Omental fat pad (tissue), 4 donors: ENCODE measurements around the gene SYNM. TPM values are rescaled to one million over a fixed set of nuclear protein-coding genes. Genes with fewer than 3 reads are reported as not detected.
A peak's percentile ranks its signal among the peaks of the same experiment; 100 is the strongest.

Experiments
- ATAC-seq: fragments of 150-250 bp; one replicate; pipeline ENCODE4 v1.9.1; 2016; ENCODE audit warnings: mild to moderate bottlenecking, moderate library complexity; ENCODE audit not compliant: low FRiP score
- DNase-seq: peaks from one replicate; pipeline ENCODE4 v3.0.0-alpha.2; 2019; ENCODE audit warnings: low spot score
- total RNA-seq, 4 donors: library from RNA; depleted of rRNA; stranded (reverse); fragments of >200 nt; gene quantifications; one replicate each; pipeline ENCODE4 v1.1.0, GENCODE V29; 2016
- TF ChIP-seq, protein P1 (sequence below), 3 donors: fragments of 450-650 bp; IDR thresholded peaks; one replicate each; pipeline ENCODE4 v1.5.1; 2016 to 2017; ENCODE audit warnings: antibody characterized with exemption in 3 of 3, mild to moderate bottlenecking in 3 of 3, moderate library complexity in 2 of 3

The SYNM gene
- total RNA-seq, 4 donors from 2014 or later, result 13.6 to 49.7 (median 37.5) TPM

GRCh38 chr15:99177679-99178078 lies 72.8 kb downstream of the SYNM start:
- ATAC-seq, result no peak
- DNase-seq, result no peak
- TF ChIP-seq, protein P1, sequence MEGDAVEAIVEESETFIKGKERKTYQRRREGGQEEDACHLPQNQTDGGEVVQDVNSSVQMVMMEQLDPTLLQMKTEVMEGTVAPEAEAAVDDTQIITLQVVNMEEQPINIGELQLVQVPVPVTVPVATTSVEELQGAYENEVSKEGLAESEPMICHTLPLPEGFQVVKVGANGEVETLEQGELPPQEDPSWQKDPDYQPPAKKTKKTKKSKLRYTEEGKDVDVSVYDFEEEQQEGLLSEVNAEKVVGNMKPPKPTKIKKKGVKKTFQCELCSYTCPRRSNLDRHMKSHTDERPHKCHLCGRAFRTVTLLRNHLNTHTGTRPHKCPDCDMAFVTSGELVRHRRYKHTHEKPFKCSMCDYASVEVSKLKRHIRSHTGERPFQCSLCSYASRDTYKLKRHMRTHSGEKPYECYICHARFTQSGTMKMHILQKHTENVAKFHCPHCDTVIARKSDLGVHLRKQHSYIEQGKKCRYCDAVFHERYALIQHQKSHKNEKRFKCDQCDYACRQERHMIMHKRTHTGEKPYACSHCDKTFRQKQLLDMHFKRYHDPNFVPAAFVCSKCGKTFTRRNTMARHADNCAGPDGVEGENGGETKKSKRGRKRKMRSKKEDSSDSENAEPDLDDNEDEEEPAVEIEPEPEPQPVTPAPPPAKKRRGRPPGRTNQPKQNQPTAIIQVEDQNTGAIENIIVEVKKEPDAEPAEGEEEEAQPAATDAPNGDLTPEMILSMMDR (IDR thresholded peaks at IDR 0.05), result no peak

DNA sequence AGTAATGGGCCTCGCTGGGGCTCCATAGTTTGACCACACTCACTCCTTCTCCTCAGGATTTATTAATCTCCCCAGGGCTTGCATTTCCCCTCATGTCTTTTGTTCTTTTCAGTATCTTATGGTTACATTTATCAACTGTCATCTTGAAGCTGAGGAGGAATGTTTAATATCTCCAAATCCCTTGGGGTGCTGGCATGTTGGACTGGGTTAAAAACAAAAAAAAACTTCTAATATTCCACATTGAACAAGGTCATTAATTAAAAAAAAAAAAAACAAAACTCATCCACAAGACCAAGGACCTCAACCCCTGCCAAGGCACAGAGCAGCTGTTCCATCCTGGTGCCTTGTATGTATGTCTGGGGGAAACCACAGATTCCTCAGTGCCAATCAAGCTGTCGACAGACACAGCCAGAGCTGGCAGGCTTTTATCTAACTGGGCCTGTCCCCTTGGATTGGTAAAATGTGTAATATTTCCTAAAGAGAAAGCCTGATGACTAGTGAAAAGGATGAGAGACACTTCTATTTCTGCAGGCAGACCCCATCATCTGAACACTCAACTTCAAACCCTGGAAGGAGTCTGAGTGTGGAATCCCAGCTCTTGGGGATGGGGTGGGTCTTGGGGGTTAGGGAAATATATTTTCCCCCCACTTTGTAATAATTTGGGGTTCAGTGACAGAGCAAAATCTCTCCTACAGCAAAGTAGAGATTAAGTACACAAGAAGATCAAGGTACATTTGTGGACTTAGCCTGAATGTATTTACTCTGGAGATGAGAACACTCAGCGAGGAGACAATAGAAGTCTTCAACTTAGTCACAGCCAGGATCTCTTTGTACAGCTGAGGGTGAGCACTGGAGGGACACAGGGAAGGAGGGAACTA lies 75.4 kb downstream of the SYNM start:
- TF ChIP-seq, protein P1 (IDR thresholded peaks at IDR 0.05), result no peak
- DNase-seq, result no peak
- ATAC-seq, result no peak

DNA sequence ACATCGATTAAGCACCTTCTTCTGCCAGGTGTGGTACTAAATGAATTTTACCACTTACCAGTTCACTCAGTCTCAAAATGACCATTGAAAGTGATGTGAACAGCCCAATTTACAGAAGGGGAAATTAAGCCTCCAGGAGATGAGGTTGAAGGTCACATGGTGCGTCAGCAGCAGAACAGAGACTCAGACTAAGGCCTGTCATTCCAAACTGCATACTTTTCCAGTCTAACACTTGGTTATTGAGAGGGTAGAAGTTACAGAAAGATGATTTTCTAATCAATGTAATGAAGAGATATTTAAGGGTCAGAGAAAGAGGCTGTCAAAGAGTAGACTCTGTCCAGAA lies 76.1 kb downstream of the SYNM start:
- TF ChIP-seq, protein P1 (IDR thresholded peaks at IDR 0.05), result no peak
- no peak for DNase-seq
- no peak for ATAC-seq

- TF ChIP-seq, protein P1 (IDR thresholded peaks at IDR 0.05), result no peak
- no peak for DNase-seq
- ATAC-seq, result peak; percentile 32
Measured at GRCh38 chr15:99181545-99181971, 76.7 kb downstream of the SYNM start.

DNA sequence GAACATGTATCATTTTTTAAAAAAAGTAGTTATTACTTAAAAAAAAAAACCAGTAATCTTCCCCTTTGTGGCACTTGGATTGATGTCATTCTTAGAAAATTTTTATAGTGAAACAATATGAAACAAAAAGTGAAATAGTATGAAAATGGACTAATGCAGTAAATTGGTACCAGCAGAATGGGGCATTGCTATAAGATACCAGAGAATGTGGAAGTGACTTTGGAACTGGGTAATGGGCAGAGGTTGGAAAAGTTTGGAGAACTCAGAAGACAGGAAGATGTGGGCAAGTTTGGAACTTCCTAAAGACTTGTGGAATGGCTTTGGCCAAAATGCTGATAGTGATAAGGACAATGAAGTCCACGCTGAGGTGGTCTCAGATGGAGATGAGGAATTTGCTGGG lies 77.9 kb downstream of the SYNM start:
- DNase-seq (no peak), ATAC-seq (no peak)
- TF ChIP-seq, protein P1 (IDR thresholded peaks at IDR 0.05), result no peak

Other genes with a start within 250 kb of the SYNM start
- not detected for gene PGPEP1L, start 97.3 kb upstream of the SYNM start, total RNA-seq
- 10 to 100 TPM; 11.9 to 42.2 (median 19.9) TPM for gene TTC23, start 144.5 kb downstream of the SYNM start, total RNA-seq
- 10 to 100 TPM; 27.6 to 32.3 (median 30.5) TPM for gene LRRC28, start 146.4 kb downstream of the SYNM start, total RNA-seq